Measurements from ENCODE around the gene BACE2.
"Not testable (repeated sequence)": the region's sequence is repeated elsewhere in the genome, so short reads cannot be mapped to it uniquely, and the experiment has no call there.

The BACE2 gene

DNA sequence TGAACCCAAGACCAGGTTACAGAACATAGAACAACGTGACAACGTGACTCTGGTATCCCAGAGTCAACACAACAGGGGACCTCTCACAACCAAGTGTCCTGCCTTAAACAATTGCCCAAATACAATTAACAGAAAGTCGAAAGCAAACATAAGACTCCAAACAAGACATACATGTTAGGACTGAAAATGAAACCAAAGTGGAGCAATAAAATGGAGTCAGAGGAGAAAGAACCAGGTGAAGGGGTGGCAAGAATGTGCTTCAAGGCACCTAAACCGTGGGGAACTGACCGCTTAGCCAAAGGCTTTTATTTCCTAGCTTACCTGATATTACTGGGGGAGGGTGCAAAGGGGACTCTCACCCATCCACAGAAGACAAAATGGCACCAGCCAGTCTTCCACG lies 17.8 kb downstream of the BACE2 start:
- DNase-seq (ENCODE audit: low spot score), result no peak

- no peak for DNase-seq (ENCODE audit: low spot score)
These were observed 19.0 kb downstream of the BACE2 start for GRCh38 chr21:41186755-41187536.

GRCh38 chr21:41187537-41188025 lies 19.6 kb downstream of the BACE2 start:
- DNase-seq (ENCODE audit: low spot score), result no peak

DNA sequence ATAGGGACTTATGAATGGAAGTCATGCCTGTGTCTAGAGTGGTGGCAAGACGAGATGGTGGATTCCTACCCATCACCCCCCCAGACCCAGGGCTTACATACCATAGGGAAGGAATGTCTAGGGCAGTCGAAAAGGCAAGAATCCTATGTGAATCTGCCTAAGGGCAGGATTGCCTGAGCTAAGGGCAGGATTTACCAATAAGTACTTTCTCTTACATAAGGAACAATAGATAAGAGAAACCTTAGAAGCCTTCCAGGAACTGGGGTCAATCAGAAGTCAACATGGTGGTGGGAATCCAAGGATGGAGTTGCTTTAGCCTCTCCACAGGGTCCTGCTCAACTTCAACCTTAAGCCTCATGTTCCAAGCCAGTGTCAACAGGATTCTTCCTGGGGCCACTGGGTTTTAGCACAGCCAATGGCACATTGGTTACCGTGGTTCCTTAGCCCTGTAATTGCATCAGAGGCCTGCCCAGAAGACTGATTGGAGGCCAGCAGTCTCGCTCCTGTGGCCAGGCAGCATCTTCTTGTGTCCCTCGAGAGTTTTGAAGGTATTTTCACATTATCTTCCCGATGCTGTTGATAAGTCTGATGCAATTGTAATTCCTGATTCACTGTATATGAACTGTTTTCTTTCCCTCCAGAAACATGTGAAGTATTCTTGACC lies 20.7 kb downstream of the BACE2 start:
- DNase-seq (ENCODE audit: low spot score), result no peak

DNA sequence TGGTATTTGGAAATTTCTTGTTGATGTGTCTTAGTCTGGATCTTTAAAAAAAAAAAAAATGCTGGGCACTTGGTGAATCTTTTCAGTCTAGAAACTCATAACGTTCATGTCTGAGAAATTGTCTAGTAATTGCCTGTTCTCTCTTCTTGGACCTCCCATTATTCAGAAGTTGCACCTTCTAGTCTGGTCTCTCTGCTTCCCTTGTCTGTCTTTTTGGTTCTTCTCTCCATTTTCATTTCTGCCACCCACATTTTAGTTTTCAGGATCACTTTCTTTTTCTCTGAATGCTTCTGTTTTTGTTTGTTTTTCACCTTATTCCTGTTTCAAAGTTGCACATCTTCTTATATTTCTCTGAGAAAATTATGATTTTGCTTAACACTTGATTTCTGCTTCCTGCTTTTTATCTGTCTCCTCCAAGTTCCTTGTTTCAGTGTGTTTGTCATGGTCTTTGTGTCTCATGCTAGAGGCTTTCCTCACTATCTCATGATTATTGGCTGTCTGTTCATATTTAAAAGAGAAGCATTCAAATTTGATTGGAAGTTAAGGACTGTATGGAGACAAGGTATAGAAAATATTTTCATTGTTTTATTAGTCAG lies 21.3 kb downstream of the BACE2 start:
- DNase-seq (ENCODE audit: low spot score), result no peak

DNA sequence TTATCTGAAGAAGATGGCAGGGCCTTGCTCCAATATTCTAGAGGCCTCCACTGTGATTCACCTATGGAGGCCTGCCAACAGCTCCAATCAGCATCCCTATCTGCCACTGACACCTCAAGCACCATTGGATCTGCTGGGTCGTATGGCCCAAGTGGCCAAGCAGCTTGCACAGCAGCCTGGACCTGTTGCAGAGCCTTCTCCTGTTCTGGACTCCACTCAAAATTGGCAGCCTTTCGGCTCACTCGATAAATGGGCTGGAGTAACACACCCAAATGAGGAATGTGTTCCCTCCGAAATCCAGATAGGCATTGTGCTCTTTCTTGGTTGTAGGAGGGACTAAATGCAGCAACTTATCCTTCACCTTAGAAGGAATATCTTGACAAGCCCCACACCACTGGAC lies 24.6 kb downstream of the BACE2 start:
- DNase-seq (ENCODE audit: low spot score), result not testable (repeated sequence)

GRCh38 chr21:41195311-41195710 lies 27.4 kb downstream of the BACE2 start:
- no peak for DNase-seq (ENCODE audit: low spot score)

DNA sequence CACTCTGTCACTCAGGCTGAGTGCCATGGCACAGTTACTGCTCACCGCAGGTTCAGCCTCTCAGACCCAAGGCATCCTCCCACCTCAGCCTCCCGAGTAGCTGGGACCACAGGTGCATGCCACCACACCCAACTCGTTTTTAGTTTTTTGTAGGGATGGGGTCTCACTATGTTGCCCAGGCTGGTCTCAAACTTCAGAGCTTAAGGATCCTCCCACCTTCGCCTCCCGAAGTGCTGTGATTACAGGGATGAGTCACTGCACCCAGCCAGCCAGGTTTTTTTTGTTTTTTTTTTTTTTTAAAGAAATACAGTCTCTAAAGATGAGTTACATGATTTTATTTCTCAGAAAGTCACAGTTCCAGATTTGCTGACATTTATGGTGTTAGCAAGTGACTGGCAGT lies 29.0 kb downstream of the BACE2 start:
- no peak for DNase-seq (ENCODE audit: low spot score)

DNA sequence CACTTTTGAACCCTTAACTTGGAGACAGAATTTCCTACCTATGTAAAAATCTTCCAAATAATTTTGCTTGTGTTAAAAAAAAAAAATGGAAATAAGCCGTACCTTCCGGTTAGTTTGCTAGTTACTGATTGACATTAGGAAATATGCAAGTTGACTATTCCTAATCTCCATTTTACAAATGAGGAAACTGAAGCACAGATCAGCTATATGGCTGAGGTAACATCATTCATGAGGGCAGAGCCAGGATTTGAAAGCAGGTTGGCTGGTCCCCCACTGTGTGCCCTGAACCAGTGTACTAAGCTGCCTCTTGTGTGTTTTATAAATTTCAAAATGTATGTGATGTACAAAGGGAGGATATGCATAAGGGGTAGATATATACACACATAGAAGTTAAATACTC lies 29.6 kb downstream of the BACE2 start:
- DNase-seq (ENCODE audit: low spot score), result no peak

- not testable (repeated sequence) for DNase-seq (ENCODE audit: low spot score)
These were observed 30.7 kb downstream of the BACE2 start for GRCh38 chr21:41198647-41199046.

GRCh38 chr21:41199123-41199522 lies 31.2 kb downstream of the BACE2 start:
- DNase-seq (ENCODE audit: low spot score), result no peak

DNA sequence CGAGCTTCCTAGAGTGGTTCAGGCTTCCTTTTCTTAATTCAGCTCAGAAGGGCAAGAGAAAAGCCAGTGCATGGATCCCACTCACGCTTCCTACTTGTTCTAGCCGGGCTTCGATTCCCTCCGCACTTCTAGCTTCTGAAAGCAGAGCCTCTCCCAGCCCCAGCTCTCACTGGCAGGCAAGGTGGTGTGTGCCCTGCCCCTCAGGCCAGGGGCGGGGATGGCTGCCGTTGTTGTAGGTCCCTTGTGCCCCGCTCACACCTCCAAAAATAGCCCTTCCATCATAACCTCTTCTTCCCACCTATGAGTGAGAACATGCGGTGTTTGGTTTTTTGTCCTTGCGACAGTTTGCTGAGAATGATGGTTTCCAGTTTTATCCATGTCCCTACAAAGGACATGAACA lies 31.6 kb downstream of the BACE2 start:
- DNase-seq (ENCODE audit: low spot score), result no peak

DNA sequence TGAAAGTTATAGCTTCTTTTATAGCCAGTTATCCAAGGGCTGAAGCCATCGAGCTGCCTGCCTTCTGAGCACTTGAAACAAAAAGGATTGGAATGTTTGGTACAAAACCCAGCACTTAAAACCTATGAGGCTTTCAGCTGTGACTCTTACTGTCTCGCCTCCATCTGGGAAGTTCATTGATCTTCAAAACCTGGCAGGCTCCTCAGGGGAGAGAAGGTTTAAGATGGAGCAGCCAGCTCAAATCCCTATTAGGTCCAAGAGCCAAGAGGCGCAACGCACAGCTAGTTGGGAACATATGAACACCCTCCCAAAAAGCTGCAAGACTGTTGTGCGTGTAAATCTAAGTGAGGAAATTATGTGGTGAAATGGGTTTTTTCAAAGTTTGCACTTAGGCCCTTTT lies 33.4 kb downstream of the BACE2 start:
- DNase-seq (ENCODE audit: low spot score), result no peak

GRCh38 chr21:41204736-41205135 lies 36.8 kb downstream of the BACE2 start:
- no peak for DNase-seq (ENCODE audit: low spot score)

DNA sequence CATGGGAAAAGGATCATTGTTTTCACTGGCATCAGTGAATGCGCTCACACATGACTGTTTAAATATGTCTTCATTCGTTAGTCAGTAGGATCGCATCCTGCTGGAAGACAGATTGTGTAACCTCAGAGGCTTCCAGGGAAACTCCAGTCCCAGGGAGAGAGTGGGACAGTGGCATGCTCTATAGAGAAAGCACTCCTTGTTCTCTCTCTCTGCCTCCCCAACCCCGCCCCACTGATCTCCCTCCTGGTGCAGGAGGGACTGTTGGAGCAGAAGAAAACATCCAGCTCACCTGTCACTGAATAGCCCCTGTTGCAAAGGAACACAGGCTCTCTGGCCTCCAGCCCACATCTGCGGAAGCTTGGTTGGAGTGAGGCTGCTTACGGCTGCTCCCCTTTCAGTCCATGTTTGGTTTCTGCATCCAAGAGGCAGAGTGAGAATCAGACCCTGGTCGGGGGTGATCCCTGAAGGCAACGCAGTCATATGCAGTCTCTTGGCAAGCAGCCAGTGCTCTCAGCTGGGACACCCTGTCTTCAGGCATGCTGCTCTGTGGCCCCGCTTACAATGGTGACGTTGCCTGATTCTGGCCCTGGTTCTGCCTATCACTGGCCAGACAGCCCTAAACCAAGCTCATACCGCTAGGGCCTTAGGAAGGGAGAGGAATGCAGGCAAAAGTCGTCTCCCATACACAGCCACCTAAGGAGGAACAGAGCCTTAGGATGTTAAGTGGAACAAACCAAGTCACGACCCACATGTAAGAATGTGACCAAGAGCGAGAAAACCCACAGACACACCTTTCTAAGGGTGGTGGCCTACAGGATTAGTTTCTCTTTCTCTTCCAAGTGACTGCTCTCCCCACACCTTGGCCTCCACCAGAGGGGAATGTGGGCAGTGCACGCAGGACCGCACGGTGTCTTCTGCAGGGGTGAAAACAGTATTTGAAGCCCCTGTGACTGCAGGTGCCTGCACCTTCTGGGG lies 39.7 kb downstream of the BACE2 start:
- no peak for DNase-seq (ENCODE audit: low spot score)

DNA sequence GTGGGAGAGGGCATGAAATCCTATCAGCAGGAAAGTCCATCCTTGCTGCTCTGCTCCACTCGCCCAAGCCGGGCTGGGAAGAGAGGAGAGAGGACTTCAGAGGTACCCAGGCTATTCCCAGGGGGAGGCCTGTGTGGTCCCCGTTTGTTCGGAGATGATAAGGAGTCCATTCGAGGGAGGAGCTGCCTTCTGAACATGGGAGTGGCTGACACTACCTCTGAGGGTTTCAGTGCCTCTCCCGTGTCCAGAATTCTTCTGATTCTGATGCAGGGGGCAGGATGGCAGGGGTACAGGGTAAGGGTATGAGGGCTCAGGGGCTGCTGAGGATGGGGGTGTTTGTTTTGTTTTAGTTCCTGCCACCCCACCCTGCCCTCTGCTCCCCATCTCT lies 40.4 kb downstream of the BACE2 start:
- no peak for DNase-seq (ENCODE audit: low spot score)

DNA sequence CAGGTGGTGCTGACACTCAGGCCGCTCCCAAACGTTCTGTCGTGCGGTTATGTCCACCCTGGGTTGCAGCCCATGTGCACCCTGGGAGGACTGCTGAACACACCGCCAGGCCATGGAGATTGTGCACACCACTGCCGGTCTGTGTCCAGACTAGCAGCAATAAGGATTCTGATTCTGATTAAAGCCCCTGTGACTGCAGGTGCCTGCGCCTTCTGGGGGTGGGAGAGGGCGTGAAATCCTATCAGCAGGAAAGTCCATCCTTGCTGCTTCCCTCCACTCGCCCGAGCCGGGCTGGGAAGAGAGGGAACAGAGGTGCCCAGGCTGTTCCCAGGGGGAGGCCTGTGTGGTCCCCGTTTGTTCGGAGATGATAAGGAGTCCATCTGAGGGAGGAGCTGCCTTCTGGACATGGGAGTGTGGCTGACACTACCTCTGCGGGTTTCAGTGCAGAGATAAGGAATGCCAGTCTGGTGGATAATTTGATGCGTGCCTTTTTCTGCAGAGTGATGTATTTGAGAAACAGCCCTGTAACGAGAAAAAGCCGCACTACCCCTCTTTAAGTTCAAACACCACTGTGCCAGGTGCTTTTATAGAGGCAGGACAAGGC lies 41.2 kb downstream of the BACE2 start:
- DNase-seq (ENCODE audit: low spot score), result no peak

- no peak for DNase-seq (ENCODE audit: low spot score)
These were observed 42.6 kb downstream of the BACE2 start for GRCh38 chr21:41210426-41211059.

- DNase-seq (ENCODE audit: low spot score), result no peak
These were observed 43.3 kb downstream of the BACE2 start for GRCh38 chr21:41211060-41211805.

DNA sequence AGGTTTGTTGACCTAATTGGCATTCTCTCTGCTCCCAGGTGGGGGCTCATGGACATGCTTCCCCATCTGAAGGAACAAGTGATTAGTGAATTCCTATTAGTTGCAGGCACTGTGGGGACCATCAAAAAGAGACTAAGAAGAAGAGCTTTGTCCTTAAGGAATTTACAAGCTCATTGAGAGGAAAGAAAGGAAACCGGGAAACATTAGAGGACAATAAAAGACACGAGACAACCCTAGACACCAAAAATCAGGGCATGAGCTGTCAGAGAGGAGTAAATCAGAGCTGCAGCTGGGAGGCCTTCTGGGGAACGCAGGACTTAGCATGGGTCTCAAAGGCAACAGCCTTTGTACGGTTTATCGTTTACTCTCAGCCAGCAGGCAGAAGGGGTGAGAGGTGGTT lies 45.1 kb downstream of the BACE2 start:
- no peak for DNase-seq (ENCODE audit: low spot score)

Data from germinal center (tissue), 1 donor.